Tracheal epithelial cell (primary cell): Measurements from ENCODE around the gene ZNF429. TPM values are rescaled to one million over a fixed set of nuclear protein-coding genes. Genes with fewer than 3 reads are reported as not detected.

Source experiments
- total RNA-seq: library from RNA; depleted of rRNA; stranded (reverse); fragments of >200 nt; gene quantifications from 2 replicates; pipeline ENCODE4 v1.2.1, GENCODE V29; 2014

Gene ZNF429
- total RNA-seq: 6.6 and 7.2 TPM in 2 replicates

GRCh38 chr19:21505459-21506451 lies at the start of gene ZNF429:
TSS of gene ZNF429 (plus strand) at chr19:21505602. CDS start at chr19:21505772, 170 bp downstream.

Other genes starting within 250 kb of the ZNF429 start
- 3.1 and 3.2 TPM in 2 replicates for gene ZNF708, start 176.2 kb upstream of the ZNF429 start, total RNA-seq
- gene ZNF738, start 146.6 kb upstream of the ZNF429 start, total RNA-seq: 3.0 and 3.1 TPM in 2 replicates
- 7.2 and 9.2 TPM in 2 replicates for gene ZNF493, start 108.5 kb upstream of the ZNF429 start, total RNA-seq